PFSK-1 (cell line): ENCODE data around the gene TOE1.

ENCODE experiments used
- FOXP2 ChIP-seq: optimal IDR thresholded peaks from 2 replicates; pipeline ENCODE3; 2011; ENCODE audit warnings: borderline replicate concordance, control low read depth, inconsistent platforms; ENCODE audit not compliant: insufficient read depth; ENCODE audit errors: extremely low read length, extremely low read depth
- POLR2AphosphoS5 ChIP-seq: IDR thresholded peaks from 2 replicates; pipeline ENCODE4 v1.6.1; 2012; ENCODE audit warnings: low read depth, mild to moderate bottlenecking, control low read depth, low read length, moderate library complexity
- SIN3A ChIP-seq: IDR thresholded peaks from 2 replicates; pipeline ENCODE4 v1.6.1; 2012; ENCODE audit warnings: mild to moderate bottlenecking, low read length, moderate library complexity, borderline replicate concordance; ENCODE audit not compliant: insufficient read depth
- TAF1 ChIP-seq: IDR thresholded peaks from 2 replicates; pipeline ENCODE4 v1.6.1; 2012; ENCODE audit warnings: low read length, control low read depth, borderline replicate concordance; ENCODE audit not compliant: insufficient read depth
- TF ChIP-seq, protein P1 (sequence below), 2 experiments: IDR thresholded peaks; 2 replicates each; pipeline versions ENCODE4 v1.6.1 to v1.8.0; 2011 to 2012; ENCODE audit warnings: low read depth in 2 of 2, low read length in 2 of 2, control low read depth in 1 of 2, inconsistent platforms in 1 of 2, mild to moderate bottlenecking in 1 of 2, moderate library complexity in 1 of 2; ENCODE audit not compliant: insufficient read depth in 1 of 2

The TOE1 gene

DNA sequence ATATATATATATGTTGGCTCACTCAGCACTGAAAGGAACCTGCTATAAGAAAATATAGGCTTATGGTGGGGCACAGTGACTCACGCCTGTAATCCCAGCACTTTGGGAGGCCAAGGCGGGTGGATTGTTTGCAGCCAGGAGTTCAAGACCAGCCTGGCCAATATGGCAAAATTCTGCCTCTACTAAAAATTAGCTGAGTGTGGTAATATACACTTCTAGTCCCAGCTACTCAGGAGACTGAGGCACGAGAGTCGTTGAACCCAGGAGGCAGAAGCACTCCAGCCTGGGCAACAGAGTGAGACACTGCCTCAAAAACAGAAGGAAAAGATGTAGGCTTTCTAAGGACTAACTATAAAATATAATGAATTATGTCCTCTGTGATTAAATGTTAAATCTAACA lies 14.9 kb downstream of the TOE1 start:
- TF ChIP-seq, protein P1, sequence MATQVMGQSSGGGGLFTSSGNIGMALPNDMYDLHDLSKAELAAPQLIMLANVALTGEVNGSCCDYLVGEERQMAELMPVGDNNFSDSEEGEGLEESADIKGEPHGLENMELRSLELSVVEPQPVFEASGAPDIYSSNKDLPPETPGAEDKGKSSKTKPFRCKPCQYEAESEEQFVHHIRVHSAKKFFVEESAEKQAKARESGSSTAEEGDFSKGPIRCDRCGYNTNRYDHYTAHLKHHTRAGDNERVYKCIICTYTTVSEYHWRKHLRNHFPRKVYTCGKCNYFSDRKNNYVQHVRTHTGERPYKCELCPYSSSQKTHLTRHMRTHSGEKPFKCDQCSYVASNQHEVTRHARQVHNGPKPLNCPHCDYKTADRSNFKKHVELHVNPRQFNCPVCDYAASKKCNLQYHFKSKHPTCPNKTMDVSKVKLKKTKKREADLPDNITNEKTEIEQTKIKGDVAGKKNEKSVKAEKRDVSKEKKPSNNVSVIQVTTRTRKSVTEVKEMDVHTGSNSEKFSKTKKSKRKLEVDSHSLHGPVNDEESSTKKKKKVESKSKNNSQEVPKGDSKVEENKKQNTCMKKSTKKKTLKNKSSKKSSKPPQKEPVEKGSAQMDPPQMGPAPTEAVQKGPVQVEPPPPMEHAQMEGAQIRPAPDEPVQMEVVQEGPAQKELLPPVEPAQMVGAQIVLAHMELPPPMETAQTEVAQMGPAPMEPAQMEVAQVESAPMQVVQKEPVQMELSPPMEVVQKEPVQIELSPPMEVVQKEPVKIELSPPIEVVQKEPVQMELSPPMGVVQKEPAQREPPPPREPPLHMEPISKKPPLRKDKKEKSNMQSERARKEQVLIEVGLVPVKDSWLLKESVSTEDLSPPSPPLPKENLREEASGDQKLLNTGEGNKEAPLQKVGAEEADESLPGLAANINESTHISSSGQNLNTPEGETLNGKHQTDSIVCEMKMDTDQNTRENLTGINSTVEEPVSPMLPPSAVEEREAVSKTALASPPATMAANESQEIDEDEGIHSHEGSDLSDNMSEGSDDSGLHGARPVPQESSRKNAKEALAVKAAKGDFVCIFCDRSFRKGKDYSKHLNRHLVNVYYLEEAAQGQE (IDR thresholded peaks at IDR 0.05; ENCODE audit: insufficient read depth in 1 of 2, low read depth in 2 of 2, low read length in 2 of 2), result no peak
- TF ChIP-seq SIN3A (no peak), POLR2AphosphoS5 (no peak), FOXP2 (no peak), TAF1 (no peak)

DNA sequence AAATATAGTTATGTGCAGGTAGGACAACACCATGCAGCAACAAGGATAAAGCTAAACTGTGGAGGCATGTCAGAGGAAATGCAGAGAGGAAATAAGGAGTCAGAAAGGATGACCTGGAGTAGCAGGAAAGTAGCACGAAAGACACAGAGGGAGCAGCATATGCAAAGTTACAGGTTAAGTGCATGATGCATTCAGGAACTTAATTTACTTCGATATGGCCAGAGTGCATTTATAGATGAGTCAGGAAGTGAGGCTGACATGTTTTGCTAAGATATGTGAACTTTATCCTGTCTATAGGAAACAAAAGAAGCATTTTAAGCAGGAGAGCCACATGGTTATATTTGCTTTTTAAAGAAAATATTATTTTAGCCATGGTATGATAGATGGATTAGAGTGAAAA lies 15.7 kb downstream of the TOE1 start:
- TF ChIP-seq POLR2AphosphoS5, result no peak
- TF ChIP-seq FOXP2, result no peak
- TF ChIP-seq, protein P1 (IDR thresholded peaks at IDR 0.05; ENCODE audit: insufficient read depth in 1 of 2, low read depth in 2 of 2, low read length in 2 of 2), result no peak
- TF ChIP-seq SIN3A, result no peak
- TF ChIP-seq TAF1, result no peak

DNA sequence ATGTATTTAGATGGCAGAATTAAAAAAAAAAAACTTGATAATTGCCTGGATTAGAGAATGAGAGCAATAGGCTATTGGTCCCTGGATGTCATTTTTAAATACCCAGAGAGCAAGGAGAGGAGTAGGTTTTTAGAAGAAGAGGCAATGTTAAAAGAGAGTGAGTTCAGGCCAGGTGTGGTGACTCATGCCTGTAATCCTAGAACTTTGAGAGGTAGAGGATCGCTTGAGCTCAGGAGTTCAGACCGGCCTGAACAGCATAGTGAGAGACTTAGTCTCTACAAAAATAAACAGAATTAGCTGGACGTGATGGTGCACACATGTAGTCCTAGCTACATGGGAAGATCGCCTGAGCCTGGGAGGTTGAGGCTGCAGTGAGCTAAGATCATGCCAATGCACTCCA lies 16.2 kb downstream of the TOE1 start:
- TF ChIP-seq, protein P1 (IDR thresholded peaks at IDR 0.05; ENCODE audit: insufficient read depth in 1 of 2, low read depth in 2 of 2, low read length in 2 of 2), result no peak
- TF ChIP-seq FOXP2 (no peak), POLR2AphosphoS5 (no peak), SIN3A (no peak), TAF1 (no peak)

DNA sequence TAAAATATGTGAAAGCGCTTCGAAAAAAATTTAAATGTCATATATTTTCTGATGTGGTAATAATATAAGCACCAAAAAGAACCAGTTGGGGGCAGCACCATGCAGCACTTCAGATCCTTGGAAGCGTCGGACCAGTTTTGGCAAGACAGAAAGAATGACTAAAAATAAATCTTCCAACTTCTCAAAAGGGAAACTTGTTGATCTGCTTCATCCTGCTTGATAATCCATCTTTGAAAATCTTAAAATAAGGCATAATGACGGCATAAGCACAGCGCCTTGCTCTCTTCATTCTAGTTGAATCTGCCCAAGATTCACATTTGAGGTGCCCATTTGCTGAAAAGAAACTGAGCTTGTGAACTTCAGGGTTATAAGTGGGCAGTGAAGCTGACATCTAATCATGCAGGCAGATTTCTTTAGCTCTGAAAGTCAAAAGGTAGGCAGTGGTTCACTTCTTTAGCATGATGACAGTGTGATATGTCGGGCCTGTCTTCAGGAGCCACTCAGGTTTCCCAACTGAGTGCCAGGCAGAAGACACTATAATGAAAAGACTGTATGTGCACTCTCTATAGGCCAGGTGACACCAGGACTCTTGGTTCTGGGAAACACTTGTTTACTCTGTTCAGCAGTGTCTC lies 20.0 kb downstream of the TOE1 start:
- no peak for TF ChIP-seq POLR2AphosphoS5
- no peak for TF ChIP-seq FOXP2
- no peak for TF ChIP-seq TAF1
- no peak for TF ChIP-seq SIN3A
- TF ChIP-seq, protein P1 (IDR thresholded peaks at IDR 0.05; ENCODE audit: insufficient read depth in 1 of 2, low read depth in 2 of 2, low read length in 2 of 2), result no peak
